Measurements from ENCODE around the gene PPFIA1. TPM values are rescaled to one million over a fixed set of nuclear protein-coding genes. Genes with fewer than 3 reads are reported as not detected.

The PPFIA1 gene
- total RNA-seq, 1 donor from 2014 or later = 21.9 TPM

DNA sequence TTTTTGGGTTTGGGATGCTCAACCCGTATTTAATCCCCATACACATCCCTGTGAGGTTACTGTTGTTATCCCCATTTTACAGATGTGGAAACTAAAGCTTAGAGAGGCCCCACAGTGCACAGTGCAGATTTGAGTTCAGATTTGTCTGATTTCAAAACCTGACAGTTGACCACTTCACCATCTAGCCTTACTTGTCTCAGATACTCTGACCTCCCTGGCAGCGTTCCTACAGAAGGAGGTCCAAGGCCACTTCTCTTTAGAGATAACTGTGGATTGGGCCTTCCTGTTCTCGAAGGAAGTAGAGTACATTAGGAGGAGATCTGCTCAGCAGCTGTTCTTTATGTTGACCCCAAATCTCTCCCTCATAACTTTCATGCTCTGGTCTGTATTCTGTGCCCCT is 81.2 kb downstream of the PPFIA1 start:
- DNase-seq (ENCODE audit: low spot score) (no peak), ATAC-seq (peak; percentile 41)

DNA sequence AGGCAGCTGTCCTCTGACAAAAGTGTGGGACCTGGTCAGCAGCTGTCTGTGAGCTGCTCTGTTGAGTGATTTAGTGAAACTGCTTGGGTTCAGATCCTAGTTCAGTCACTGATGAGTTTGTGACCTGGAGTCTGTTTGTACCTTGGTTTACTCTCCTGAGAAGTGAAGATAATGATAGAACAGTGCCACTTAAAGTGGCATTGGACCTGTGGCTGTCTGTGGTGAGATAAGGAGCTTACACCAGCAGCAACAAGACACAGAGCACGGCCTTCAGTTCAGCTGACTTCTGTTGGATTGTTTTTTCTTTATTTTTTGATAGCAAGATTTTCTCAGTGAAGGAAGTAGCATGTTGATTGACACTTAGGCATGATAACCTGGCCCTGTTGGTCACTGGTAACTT is 81.6 kb downstream of the PPFIA1 start:
- DNase-seq (ENCODE audit: low spot score) = no peak
- ATAC-seq = no peak

DNA sequence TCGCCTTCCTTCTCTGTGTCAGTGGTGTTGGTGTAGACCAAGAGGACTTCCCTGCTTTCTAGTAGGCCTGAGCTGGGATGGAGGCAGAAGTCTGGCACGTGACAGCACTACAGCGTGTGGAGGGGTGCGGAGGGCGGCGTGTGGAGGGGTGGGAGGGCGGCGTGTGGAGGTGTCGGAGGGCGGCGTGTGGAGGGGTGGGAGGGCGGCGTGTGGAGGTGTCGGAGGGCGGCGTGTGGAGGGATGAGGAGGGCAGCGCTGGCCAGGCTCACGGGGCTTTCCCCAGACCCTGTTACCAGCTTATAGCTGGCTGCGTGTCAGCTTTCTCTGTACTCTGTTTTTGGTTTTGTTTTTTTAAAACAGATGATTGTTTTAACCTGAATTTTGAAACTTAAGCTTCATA is 82.1 kb downstream of the PPFIA1 start:
- DNase-seq (ENCODE audit: low spot score) (no peak), ATAC-seq (no peak)

DNA sequence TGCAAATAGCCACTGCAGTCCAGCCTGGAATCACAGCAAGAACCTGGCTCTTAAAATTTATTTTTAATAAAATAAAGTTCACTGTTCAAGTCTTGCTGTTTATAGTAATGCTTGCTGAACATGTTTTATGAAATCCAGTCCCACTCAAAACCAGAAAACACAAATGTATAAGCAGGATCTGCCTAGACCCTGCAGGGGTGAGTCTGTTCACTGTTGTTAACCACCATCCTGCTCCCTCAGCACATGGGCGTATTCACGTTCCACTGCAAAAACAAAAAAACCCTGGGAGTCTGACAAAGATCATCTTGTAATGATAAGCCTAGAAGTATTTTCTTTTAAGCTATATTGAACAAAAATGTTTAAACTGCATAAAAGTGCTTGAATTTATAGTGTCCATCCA is 82.8 kb downstream of the PPFIA1 start:
- DNase-seq (ENCODE audit: low spot score) = no peak
- no peak for ATAC-seq

DNA sequence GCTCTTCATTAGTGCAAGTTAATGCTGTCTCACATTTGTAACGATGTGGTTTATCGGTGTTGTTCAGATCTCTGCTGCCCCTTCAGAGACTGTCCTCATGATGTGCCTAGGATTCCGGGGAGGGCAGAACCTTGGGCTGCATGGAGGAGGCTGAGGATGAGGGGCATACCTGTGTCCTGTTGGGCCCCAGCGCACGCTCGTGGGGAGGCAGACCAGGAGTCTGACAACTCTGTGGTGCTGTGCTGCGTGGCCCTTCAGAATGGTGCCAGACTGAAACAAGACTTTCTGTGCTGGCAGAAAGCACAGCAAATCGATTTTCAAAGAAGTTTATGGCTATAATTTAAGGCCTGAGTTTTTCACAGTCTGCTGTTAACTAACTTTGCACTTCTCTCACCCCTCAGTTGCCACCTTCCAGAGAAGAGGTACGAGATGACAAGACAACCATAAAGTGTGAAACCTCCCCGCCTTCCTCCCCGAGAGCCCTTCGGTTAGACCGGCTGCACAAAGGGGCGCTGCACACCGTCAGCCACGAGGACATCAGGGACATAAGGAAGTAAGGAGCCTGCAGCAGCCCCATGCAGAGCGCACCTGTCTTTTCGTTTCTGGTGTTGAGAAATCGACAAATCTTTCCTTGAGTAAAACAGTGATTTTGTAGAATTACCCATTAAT is 83.5 kb downstream of the PPFIA1 start:
- DNase-seq (ENCODE audit: low spot score) = no peak

DNA sequence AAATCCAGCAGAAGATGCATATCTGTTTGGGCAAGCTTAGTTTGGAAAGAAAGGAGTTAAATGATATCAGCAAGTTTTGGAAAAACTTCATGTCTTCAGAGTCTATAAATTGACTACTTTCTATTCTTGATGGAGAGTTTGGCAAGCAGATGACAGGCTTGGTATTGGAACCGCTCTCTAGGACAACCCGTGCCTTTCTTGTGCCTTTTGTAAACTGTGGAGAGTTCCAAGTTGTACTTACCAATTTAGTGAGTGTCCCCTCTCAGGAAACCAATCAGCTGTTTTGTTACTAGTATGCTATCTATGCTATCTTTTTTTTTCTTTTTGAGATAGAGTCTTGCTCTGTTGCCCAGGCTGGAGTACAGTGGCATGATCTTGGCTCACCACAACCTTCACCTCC is 84.1 kb downstream of the PPFIA1 start:
- ATAC-seq (no peak), DNase-seq (ENCODE audit: low spot score) (no peak)

More for the DNA sequence above, 83.5 kb downstream of the PPFIA1 start:
- ATAC-seq = no peak

DNA sequence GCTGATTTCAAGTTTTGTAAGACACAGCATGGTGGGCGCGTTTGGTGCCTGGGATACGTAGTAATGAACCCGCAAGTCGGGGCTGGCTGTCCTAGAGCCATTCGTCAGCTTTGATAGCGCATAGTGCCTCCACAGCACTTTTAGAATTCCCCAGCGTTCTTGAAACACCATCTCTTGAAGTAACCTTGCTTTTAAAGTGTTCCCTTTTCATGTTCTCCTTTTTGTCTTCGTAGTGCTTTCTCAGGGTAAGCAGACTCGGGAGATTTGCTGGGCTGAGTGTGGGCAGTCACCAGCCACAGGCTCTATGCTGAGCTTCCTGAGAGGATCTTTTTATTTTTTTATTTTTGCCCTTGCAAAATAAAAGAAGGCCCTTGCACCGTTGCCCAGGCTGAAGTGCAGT is 88.3 kb downstream of the PPFIA1 start:
- DNase-seq (ENCODE audit: low spot score) = no peak
- peak; percentile 46 for ATAC-seq

DNA sequence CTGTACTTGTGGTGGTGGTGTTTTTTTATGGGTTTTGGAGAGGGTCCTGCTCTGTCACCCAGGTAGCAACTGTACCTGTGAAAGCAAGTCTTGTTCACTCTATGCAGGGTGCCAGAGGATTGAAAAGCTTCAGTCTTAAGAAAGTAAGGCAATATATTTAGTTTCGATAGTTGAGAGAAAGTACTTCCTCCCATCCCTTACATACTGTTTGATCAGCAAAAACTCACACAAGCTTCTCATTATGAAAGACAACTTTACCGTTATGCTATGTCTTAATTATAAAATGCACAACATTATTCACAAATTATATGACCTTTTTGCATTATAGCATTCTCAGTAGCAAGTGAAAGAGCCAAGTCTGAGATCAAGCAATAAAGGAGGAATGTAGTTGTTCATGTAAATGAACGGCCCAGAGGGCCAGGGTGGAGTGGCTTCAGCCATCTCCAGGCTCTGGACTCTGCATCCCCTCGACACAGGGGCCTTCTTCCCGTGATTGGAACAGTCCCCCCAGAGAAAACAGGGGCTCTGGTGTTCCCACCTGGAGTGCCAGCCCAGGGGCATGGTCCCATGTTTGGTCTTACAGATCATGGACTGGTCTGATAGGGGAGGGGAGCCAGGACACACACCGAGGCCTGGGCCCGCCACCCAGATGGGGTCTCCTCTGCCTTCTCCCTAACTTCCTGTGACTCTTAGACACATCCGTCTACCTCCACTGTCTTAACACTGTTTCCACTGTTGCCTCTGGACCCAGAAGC is 89.1 kb downstream of the PPFIA1 start:
- no peak for DNase-seq (ENCODE audit: low spot score)
- ATAC-seq = no peak

DNA sequence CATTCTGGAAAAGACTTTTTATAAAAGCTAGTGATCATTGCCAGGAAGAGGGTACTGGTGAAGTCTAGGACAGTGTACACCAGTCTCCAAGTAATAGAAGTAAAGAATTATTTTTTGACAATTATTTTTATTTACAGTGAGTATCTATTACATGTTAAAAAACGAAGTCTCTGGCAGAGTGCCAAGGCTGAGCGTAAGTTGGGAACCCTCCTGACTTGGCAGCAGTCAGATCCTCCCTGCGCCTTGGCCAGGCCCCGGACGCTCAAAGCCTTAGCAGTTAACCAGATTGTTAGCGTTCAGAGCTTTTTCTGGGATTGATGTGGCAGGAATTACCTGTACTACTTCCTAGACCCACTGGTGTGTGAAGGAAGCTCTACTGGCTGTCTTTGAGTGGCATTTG is 89.7 kb downstream of the PPFIA1 start:
- DNase-seq (ENCODE audit: low spot score) (no peak), ATAC-seq (no peak)

DNA sequence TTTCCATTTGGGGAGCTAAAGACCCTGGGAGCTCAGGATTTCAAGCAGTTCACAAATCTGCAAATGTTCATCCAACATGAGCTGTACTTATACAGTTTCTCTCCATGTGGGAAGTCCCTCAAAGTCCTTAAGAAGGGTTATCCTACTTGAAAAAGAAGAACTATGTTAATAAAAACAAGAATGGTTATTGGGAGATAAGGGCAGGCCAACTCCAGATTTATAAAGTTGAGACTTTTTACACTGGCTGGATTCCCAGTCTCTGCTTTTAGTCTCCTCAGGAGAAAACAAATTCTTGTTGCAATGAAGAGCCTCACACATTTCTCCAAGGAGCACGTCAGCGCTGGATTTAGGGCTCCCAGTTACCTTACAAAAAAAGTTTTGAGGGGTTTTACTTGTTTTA is 93.7 kb downstream of the PPFIA1 start:
- ATAC-seq = no peak
- no peak for DNase-seq (ENCODE audit: low spot score)

DNA sequence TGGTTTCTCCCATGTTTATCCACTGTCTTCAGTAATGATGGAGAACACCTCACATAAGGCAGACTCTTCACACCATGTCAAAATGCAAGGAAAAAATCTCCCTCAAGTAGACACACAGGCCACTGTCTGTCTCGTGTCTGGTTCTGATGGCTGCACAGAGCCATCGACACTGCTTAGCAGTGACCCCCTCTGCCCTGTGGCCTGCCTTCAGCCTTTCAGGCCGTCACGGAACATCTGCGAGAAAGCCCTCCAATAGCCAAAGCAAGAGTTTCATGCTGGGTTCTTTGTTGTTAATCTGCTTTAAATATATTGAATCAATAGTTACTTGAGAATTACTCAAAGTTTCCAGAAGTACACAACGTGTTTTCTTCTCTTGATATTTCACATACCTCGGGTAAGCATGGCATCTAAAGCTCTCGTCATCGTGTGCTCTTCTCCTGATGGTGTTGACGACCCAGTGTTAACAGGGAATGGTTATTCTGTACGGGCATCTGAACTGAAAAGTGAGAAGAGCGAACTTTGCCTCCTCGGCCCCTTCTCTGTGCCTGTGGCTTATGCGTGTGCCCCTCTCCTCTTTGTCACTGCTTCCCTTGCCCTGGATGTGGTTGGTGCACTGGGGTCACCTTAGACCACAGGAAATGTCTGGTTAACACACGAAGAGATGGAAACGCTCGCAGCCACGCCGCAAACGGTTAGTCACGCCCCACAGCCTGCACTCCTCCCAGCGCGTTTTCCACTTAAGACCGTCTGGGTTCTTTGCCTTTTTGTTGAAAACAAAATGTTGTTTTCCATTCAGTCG is 94.5 kb downstream of the PPFIA1 start:
- ATAC-seq = no peak
- no peak for DNase-seq (ENCODE audit: low spot score)

DNA sequence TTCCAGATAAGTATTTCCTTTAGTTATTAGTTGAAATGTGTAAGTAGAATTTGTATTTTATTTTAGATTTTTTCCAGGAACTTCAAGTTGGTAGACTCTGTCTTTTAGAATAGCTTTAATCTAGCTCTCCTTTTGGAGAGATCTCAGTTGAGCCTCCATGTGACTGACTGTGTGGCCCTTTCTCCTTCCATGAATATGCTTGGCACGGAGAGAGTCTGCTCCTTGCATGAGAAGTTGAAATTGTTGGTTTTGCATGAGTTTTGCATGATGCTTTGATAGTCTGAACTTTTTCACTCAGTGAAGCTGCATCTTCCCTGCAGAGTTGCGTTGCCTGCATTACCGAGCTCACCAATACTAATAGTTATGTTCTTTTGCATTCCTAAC is 95.0 kb downstream of the PPFIA1 start:
- DNase-seq (ENCODE audit: low spot score) (no peak), ATAC-seq (no peak)

DNA sequence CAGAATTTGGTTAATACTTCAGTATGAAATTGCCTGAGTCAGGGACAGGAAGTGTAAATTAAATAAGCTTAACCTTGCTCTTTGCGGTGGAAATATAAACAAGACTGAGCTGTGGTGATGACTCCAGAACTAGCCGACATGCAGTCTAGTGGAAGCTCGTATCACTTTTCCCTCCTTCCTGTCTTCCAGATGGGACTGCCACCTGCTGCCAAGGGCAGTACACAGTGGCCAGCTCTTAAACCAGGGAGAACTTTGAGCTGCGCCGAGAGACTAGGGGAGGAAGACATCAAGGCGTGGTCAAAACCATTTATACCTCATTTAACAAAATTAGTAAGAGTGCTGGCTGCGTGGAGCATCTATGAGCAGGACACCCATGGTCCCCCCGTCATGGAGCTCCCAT is 96.6 kb downstream of the PPFIA1 start:
- no peak for ATAC-seq

DNA sequence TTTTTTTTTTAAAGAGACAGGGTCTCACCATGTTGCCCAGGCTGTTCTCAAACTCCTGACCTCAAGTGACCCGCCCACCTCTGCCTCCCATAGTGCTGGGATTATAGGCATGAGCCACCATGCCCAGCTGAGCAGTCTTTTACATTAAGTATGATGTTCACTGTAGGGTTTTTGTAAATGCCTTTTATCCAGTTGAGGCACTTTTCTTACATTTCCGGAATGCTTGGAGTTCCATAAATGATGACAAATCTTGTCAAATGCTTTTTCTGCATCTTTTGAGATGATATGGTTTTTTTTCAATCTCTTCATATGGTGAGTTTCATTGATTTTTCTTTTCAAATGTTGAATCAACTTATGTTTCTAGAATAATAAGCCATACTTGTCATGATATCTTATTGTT is 98.5 kb downstream of the PPFIA1 start:
- DNase-seq (ENCODE audit: low spot score) = peak; percentile 1
- no peak for ATAC-seq

More for the DNA sequence above, 96.6 kb downstream of the PPFIA1 start:
- DNase-seq (ENCODE audit: low spot score) = no peak

DNA sequence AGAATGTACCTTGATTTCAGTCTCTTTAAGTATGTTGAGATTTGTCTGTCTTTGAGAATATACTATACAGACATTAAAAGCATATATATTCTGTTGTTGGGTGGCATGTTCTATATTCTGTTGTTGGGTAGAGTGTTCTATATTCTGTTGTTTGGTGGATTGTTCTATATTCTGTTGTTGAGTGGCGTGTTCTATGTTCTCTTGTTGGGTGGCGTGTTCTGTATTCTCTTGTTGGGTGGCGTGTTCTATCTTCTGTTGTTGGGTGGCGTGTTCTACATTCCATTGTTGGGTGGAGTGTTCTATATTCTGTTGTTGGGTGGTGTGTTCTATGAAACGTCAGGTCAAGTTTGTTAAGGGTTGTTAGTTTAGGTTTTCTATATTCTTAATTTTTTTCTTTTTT is 100.8 kb downstream of the PPFIA1 start:
- DNase-seq (ENCODE audit: low spot score) (no peak), ATAC-seq (no peak)

DNA sequence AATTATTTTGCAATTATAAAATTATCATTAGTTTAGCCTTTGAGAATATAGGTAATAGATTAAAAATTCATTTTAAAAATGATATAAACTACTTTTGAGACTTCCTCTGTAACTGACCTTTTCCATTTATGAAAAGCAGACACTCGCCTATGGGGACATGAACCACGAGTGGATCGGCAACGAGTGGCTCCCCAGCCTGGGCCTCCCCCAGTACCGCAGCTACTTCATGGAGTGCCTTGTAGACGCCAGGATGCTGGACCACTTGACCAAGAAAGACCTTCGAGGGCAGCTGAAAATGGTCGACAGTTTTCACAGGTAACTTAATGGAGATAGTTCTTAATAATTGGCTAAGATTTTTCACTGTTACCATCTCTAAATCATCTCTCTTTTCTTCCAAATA is 101.6 kb downstream of the PPFIA1 start:
- DNase-seq (ENCODE audit: low spot score) = peak; percentile 6
- no peak for ATAC-seq

DNA sequence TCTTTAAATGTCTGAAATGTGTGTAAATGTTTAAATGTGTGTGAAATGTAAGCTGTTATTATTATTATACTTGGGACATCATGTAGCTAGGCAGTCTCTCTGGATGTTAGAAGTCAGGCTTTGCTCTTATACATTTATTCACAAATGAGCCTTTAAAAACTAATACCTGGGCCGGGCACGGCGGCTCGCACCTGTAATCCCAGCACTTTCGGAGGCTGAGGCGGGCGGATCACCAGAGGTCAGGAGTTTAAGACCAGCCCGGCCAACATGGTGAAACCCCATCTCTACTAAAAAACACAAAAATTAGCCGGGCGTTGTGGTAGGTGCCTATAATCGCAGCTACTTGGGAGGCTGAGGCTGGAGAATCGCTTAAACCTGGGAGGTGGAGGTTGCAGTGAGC is 106.1 kb downstream of the PPFIA1 start:
- no peak for ATAC-seq

DNA sequence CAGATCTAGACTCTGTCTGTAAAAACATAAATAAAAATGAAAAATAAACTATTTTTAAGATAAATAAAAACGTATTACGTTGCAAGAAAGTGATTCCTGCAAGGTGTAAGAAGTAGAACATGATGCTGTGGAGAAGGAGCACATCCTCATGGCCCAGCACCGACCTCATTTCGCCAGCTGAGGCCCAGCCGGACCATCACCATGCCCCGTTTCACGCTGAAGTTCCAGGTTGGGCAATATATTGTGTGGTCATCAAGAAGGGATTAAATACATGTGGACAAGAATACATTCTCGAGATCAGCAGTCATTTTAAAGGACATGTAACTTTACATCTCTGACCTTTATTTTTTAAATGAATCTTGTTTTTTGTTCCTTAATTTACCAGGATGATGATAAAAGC is 107.2 kb downstream of the PPFIA1 start:
- ATAC-seq = no peak
- no peak for DNase-seq (ENCODE audit: low spot score)

More for the DNA sequence above, 106.1 kb downstream of the PPFIA1 start:
- DNase-seq (ENCODE audit: low spot score) = no peak

DNA sequence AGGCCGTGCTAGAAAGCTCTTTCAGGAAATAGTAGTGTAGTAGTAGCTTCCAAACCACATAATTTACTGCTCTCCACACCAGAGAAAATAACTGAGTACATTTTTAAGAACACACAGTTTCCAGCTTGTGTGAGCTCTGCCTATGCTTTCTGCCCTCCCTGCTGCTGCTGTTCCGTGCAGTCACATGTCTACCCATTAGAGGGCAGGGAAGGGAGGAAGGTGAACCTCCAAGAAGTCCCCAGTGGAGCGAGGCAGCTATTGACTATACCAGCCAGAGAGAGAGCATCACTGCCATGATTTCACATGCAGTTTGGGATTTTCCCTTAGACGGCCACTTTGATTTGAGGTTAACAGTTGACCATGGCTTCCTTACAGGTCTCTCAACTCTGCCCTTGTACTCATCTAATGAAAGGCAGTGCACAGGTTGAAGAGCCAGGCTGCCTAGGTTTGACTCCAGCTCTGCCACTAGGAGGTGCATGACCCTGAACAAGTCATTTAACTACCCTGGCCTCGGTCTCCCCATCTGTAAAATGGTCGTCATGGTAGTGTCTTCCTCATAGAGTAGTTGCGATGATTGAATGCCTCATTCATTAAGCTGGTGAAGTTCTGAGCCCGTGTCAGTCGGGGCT is 108.1 kb downstream of the PPFIA1 start:
- DNase-seq (ENCODE audit: low spot score) = no peak
- peak; percentile 15 for ATAC-seq

DNA sequence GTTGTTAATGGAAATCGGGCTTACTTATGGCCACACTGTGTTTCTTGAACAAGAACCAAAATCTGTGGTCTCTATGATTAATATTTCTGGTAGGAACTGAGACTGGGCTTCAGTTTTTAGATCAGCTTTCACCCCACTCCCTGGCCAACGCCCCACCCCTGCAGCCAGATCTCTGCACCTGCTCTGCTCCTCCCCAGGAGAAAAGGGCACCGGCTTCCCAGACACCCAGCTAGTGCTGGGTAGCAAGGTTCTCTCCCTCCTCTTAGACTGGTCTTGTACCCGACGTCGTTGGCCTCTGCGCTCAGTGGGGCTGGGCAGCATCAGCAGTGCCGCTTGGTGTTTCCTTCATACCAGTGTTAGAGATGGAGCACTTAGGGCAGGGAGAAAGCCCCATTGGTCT is 110.9 kb downstream of the PPFIA1 start:
- no peak for ATAC-seq
- DNase-seq (ENCODE audit: low spot score) = no peak

Data from left lobe of liver (tissue), 2 donors.